NCI-H2081 treated with DMSO at 0.1 percent for 48 hours (cell line): ENCODE measurements around the gene RPTOR.
"Not testable (repeated sequence)": the region's sequence is repeated elsewhere in the genome, so short reads cannot be mapped to it uniquely, and the experiment has no call there.

Experiments used
- DNase-seq: peaks from one replicate; lab custom pipeline; 2025; lab: John Stamatoyannopoulos, UW

The RPTOR gene

GRCh38 chr17:80555266-80555665 lies 10.6 kb downstream of the RPTOR start:
- DNase-seq: no peak

- no peak for DNase-seq
Measured at GRCh38 chr17:80558046-80558445, 13.4 kb downstream of the RPTOR start.

- no peak for DNase-seq
Measured at GRCh38 chr17:80559825-80560251, 15.2 kb downstream of the RPTOR start.

- no peak for DNase-seq
Measured at GRCh38 chr17:80561541-80562114, 17.0 kb downstream of the RPTOR start.

GRCh38 chr17:80564545-80564944 lies 19.9 kb downstream of the RPTOR start:
- no peak for DNase-seq

GRCh38 chr17:80565343-80566053 lies 20.9 kb downstream of the RPTOR start:
- no peak for DNase-seq

- no peak for DNase-seq
Measured at GRCh38 chr17:80566054-80566400, 21.4 kb downstream of the RPTOR start.

- no peak for DNase-seq
Measured at GRCh38 chr17:80568246-80568645, 23.6 kb downstream of the RPTOR start.

- DNase-seq: no peak
Measured at GRCh38 chr17:80569924-80570323, 25.3 kb downstream of the RPTOR start.

GRCh38 chr17:80573701-80574100 lies 29.1 kb downstream of the RPTOR start:
- DNase-seq: no peak

GRCh38 chr17:80574496-80574895 lies 29.9 kb downstream of the RPTOR start:
- DNase-seq: no peak

- no peak for DNase-seq
Measured at GRCh38 chr17:80575057-80575875, 30.6 kb downstream of the RPTOR start.

GRCh38 chr17:80577876-80578570 lies 33.4 kb downstream of the RPTOR start:
- no peak for DNase-seq

GRCh38 chr17:80578668-80579388 lies 34.2 kb downstream of the RPTOR start:
- DNase-seq: not testable (repeated sequence)

- no peak for DNase-seq
Measured at GRCh38 chr17:80582165-80582564, 37.5 kb downstream of the RPTOR start.

- no peak for DNase-seq
Measured at GRCh38 chr17:80584176-80584905, 39.7 kb downstream of the RPTOR start.

- DNase-seq: no peak
Measured at GRCh38 chr17:80585890-80586845, 41.5 kb downstream of the RPTOR start.

- no peak for DNase-seq
Measured at GRCh38 chr17:80586846-80587228, 42.2 kb downstream of the RPTOR start.

GRCh38 chr17:80588702-80589383 lies 44.2 kb downstream of the RPTOR start:
- no peak for DNase-seq
